GM19099 (cell line): ENCODE results near the gene PAQR9.

Experiments used
- POLR2A ChIP-seq: IDR thresholded peaks from 3 replicates; pipeline ENCODE4 v1.6.1; 2011; ENCODE audit warnings: low read depth; ENCODE audit not compliant: insufficient read length; ENCODE audit errors: extremely low read depth

The PAQR9 gene

GRCh38 chr3:142914286-142914811, 49.1 kb downstream of the PAQR9 start:
- TF ChIP-seq POLR2A = no peak

GRCh38 chr3:142913432-142913831, 50.0 kb downstream of the PAQR9 start:
- TF ChIP-seq POLR2A = no peak

- no peak for TF ChIP-seq POLR2A
Observed at GRCh38 chr3:142912402-142913172, 50.9 kb downstream of the PAQR9 start.
